HEK293 (cell line): Measurements from ENCODE around the gene UBXN6.

ENCODE experiments used
- CTCF ChIA-PET: fragments of 350-600 bp; formaldehyde crosslinking; extraction: SDS; loops from one replicate; lab custom pipeline; 2021; ENCODE audit warnings: antibody characterized with exemption; lab: Yijun Ruan, JAX
- POLR2A ChIA-PET: fragments of 300-600 bp; formaldehyde crosslinking; extraction: SDS; loops from one replicate; lab custom pipeline; 2020; ENCODE audit warnings: antibody characterized with exemption, inconsistent platforms; lab: Yijun Ruan, JAX
- H3K27ac ChIP-seq: fragments of 200-500 bp; sonication (Bioruptor generic); 2 replicates; pipeline ENCODE4 v1.5.1; 2014; ENCODE audit warnings: low read depth, low read length, control low read depth, inconsistent platforms; ENCODE audit errors: extremely low read depth
- H3K36me3 ChIP-seq, 2 experiments: fragments of 200-500 bp in 1 of 2; sonication (Bioruptor generic) in 1 of 2; 1 replicate in 1 of 2; 2 replicates in 1 of 2; pipeline ENCODE4 v1.5.1; 2014 to 2017; ENCODE audit warnings: inconsistent platforms in 2 of 2, low read length in 2 of 2; ENCODE audit not compliant: control insufficient read depth in 2 of 2, insufficient read depth in 1 of 2
- H3K4me1 ChIP-seq: fragments of 200-500 bp; sonication (Bioruptor generic); 2 replicates; pipeline ENCODE4 v1.5.1; 2014; ENCODE audit warnings: mild to moderate bottlenecking, low read length, inconsistent platforms; ENCODE audit not compliant: control insufficient read depth, insufficient read depth
- H3K4me3 ChIP-seq: 2 replicates; pipeline ENCODE4 v1.5.1; 2011; ENCODE audit warnings: low read depth, mild to moderate bottlenecking, control low read depth, low read length, moderate library complexity
- H3K9me3 ChIP-seq: fragments of 200-500 bp; sonication (Bioruptor generic); 2 replicates; pipeline ENCODE4 v1.5.1; 2014; ENCODE audit warnings: low read depth, low read length, inconsistent platforms; ENCODE audit not compliant: control insufficient read depth, insufficient read depth
- BCL11B ChIP-seq: fragments of 450-650 bp; formaldehyde crosslinking; IDR thresholded peaks from 2 replicates; pipeline ENCODE4 v1.5.1; 2016; ENCODE audit warnings: low read depth, missing biosample characterization, missing genetic modification characterization
- GLI4 ChIP-seq: fragments of 450-650 bp; formaldehyde crosslinking; IDR thresholded peaks from 2 replicates; pipeline ENCODE4 v1.5.1; 2016; ENCODE audit warnings: missing biosample characterization, missing genetic modification characterization
- KLF1 ChIP-seq: fragments of 450-650 bp; formaldehyde crosslinking; IDR thresholded peaks from 2 replicates; pipeline ENCODE4 v1.5.1; 2016; ENCODE audit warnings: missing biosample characterization, missing genetic modification characterization
- KLF8 ChIP-seq: fragments of 450-650 bp; formaldehyde crosslinking; IDR thresholded peaks from 2 replicates; pipeline ENCODE4 v1.5.1; 2016; ENCODE audit warnings: missing biosample characterization, missing genetic modification characterization
- MEIS1 ChIP-seq: sonication (generic); formaldehyde crosslinking; IDR thresholded peaks from 2 replicates; pipeline ENCODE4 v1.8.1; 2022; ENCODE audit warnings: missing genetic modification reagents, mild to moderate bottlenecking, borderline replicate concordance
- OVOL3 ChIP-seq: fragments of 450-650 bp; formaldehyde crosslinking; IDR thresholded peaks from 2 replicates; pipeline ENCODE4 v1.5.1; 2016; ENCODE audit warnings: missing biosample characterization, missing genetic modification characterization
- ZFP3 ChIP-seq: fragments of 450-650 bp; formaldehyde crosslinking; IDR thresholded peaks from 2 replicates; pipeline ENCODE4 v1.5.1; 2016; ENCODE audit warnings: low read depth, missing biosample characterization, missing genetic modification characterization
- ZNF2 ChIP-seq: fragments of 450-650 bp; formaldehyde crosslinking; IDR thresholded peaks from 2 replicates; pipeline ENCODE4 v1.5.1; 2016; ENCODE audit warnings: missing biosample characterization, missing genetic modification characterization
- ZNF280C ChIP-seq: fragments of 450-650 bp; formaldehyde crosslinking; IDR thresholded peaks from 2 replicates; pipeline ENCODE4 v1.5.1; 2016; ENCODE audit warnings: missing biosample characterization, missing genetic modification characterization
- ZNF335 ChIP-seq: fragments of 450-650 bp; formaldehyde crosslinking; conservative IDR thresholded peaks from 2 replicates; pipeline ENCODE4 v1.5.1; 2016; ENCODE audit warnings: missing biosample characterization, missing genetic modification characterization
- ZNF350 ChIP-seq: fragments of 450-650 bp; formaldehyde crosslinking; IDR thresholded peaks from 2 replicates; pipeline ENCODE4 v1.5.0; 2017; ENCODE audit warnings: missing biosample characterization, mild to moderate bottlenecking, missing genetic modification characterization
- ZNF426 ChIP-seq: fragments of 450-650 bp; formaldehyde crosslinking; IDR thresholded peaks from 2 replicates; pipeline ENCODE4 v1.5.1; 2017; ENCODE audit warnings: missing biosample characterization, missing genetic modification characterization, mild to moderate bottlenecking, inconsistent platforms, moderate library complexity
- ZNF48 ChIP-seq: fragments of 450-650 bp; formaldehyde crosslinking; IDR thresholded peaks from 2 replicates; pipeline ENCODE4 v1.5.1; 2016; ENCODE audit warnings: missing biosample characterization, missing genetic modification characterization
- ZNF529 ChIP-seq: fragments of 450-650 bp; formaldehyde crosslinking; IDR thresholded peaks from 2 replicates; pipeline ENCODE4 v1.5.1; 2017; ENCODE audit warnings: missing genetic modification characterization, missing biosample characterization; ENCODE audit not compliant: insufficient replicate concordance
- ZNF560 ChIP-seq: fragments of 450-650 bp; formaldehyde crosslinking; IDR thresholded peaks from 2 replicates; pipeline ENCODE4 v1.5.1; 2017; ENCODE audit warnings: missing biosample characterization, missing genetic modification characterization, borderline replicate concordance
- ZNF596 ChIP-seq: fragments of 450-650 bp; IDR thresholded peaks from 2 replicates; pipeline ENCODE4 v1.5.0; 2018; ENCODE audit warnings: missing biosample characterization, mild to moderate bottlenecking, missing genetic modification characterization, moderate library complexity
- ZNF629 ChIP-seq: fragments of 450-650 bp; formaldehyde crosslinking; IDR thresholded peaks from 2 replicates; pipeline ENCODE4 v1.5.1; 2017; ENCODE audit warnings: missing biosample characterization, missing genetic modification characterization
- TF ChIP-seq, protein P1 (sequence below): fragments of 450-650 bp; formaldehyde crosslinking; IDR thresholded peaks from 2 replicates; pipeline ENCODE4 v1.5.1; 2016; ENCODE audit warnings: missing biosample characterization, missing genetic modification characterization
- TF ChIP-seq, protein P2 (sequence below): fragments of 450-650 bp; formaldehyde crosslinking; IDR thresholded peaks from 2 replicates; pipeline ENCODE4; 2016; ENCODE audit warnings: missing biosample characterization, missing genetic modification characterization
- TF ChIP-seq, protein P3 (sequence below): fragments of 450-650 bp; formaldehyde crosslinking; IDR thresholded peaks from 2 replicates; pipeline ENCODE4 v1.5.1; 2016; ENCODE audit warnings: missing biosample characterization, missing genetic modification characterization
- TF ChIP-seq, protein P4 (sequence below): fragments of 450-650 bp; formaldehyde crosslinking; IDR thresholded peaks from 2 replicates; pipeline ENCODE4 v1.5.1; 2016; ENCODE audit warnings: missing biosample characterization, missing genetic modification characterization
- TF ChIP-seq, protein P5 (sequence below): fragments of 450-650 bp; formaldehyde crosslinking; IDR thresholded peaks from 2 replicates; pipeline ENCODE4 v1.5.1; 2016; ENCODE audit warnings: missing biosample characterization, missing genetic modification characterization

UBXN6 gene

GRCh38 chr19:4483385-4483784 lies 25.8 kb upstream of the UBXN6 start:
- Histone ChIP-seq H3K27ac (no peak overlapping the region), H3K36me3 (peaks cover 16 to 64% of the 10 kb centered on the region in 2 experiments; a peak in 2 of 3 replicates), H3K4me3 (no peak overlapping the region), H3K9me3 (no peaks in the 10 kb centered on the region), H3K4me1 (no peaks in the 10 kb centered on the region)
- CTCF ChIA-PET: no interaction called here
- TF ChIP-seq MEIS1 (CRISPR knock-in tag): no peak
- no peak for TF ChIP-seq ZNF629 (tag by site-specific recombination)
- no peak for TF ChIP-seq ZNF529 (tag by site-specific recombination)
- TF ChIP-seq ZNF2: no peak
- no peak for TF ChIP-seq ZNF335 (tag by site-specific recombination)
- TF ChIP-seq ZNF48 (tag by site-specific recombination): no peak
- TF ChIP-seq, protein P1, sequence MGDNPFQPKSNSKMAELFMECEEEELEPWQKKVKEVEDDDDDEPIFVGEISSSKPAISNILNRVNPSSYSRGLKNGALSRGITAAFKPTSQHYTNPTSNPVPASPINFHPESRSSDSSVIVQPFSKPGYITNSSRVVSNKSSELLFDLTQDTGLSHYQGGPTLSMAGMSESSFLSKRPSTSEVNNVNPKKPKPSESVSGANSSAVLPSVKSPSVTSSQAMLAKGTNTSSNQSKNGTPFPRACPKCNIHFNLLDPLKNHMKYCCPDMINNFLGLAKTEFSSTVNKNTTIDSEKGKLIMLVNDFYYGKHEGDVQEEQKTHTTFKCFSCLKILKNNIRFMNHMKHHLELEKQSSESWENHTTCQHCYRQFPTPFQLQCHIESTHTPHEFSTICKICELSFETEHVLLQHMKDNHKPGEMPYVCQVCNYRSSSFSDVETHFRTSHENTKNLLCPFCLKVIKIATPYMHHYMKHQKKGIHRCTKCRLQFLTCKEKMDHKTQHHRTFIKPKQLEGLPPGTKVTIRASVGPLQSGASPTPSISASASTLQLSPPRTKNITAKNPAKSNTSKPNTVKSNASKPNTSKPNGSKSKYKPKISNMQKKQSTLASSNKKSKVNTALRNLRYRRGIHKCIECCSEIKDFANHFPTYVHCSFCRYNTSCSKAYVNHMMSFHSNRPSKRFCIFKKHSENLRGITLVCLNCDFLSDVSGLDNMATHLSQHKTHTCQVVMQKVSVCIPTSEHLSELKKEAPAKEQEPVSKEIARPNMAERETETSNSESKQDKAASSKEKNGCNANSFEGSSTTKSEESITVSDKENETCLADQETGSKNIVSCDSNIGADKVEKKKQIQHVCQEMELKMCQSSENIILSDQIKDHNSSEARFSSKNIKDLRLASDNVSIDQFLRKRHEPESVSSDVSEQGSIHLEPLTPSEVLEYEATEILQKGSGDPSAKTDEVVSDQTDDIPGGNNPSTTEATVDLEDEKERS (tag by site-specific recombination): no peak
- TF ChIP-seq ZFP3 (tag by site-specific recombination): no peak
- TF ChIP-seq ZNF350 (tag by site-specific recombination): no peak
- TF ChIP-seq OVOL3 (tag by site-specific recombination): no peak
- POLR2A ChIA-PET: interaction anchor here (0.6 to 0.7 kb wide), 4 partner anchors 8 to 21 kb away, joined by 4 to 6 read pairs (median 6); no protein-coding TSS in a partner anchor

GRCh38 chr19:4482721-4483364 lies 25.2 kb upstream of the UBXN6 start:
- Histone ChIP-seq H3K4me1 (no peaks in the 10 kb centered on the region), H3K9me3 (no peaks in the 10 kb centered on the region), H3K36me3 (peaks cover 19 to 65% of the 10 kb centered on the region in 2 experiments), H3K27ac (no peak overlapping the region), H3K4me3 (no peak overlapping the region)
- no peak for TF ChIP-seq ZNF560 (tag by site-specific recombination)
- no peak for TF ChIP-seq KLF1 (tag by site-specific recombination)
- TF ChIP-seq ZNF280C (tag by site-specific recombination): no peak
- TF ChIP-seq, protein P2, sequence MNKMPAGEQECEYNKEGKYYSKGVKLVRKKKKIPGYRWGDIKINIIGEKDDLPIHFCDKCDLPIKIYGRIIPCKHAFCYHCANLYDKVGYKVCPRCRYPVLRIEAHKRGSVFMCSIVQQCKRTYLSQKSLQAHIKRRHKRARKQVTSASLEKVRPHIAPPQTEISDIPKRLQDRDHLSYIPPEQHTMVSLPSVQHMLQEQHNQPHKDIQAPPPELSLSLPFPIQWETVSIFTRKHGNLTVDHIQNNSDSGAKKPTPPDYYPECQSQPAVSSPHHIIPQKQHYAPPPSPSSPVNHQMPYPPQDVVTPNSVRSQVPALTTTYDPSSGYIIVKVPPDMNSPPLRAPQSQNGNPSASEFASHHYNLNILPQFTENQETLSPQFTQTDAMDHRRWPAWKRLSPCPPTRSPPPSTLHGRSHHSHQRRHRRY (tag by site-specific recombination): no peak
- TF ChIP-seq ZNF426: no peak
- TF ChIP-seq BCL11B (tag by site-specific recombination): no peak
- TF ChIP-seq, protein P3, sequence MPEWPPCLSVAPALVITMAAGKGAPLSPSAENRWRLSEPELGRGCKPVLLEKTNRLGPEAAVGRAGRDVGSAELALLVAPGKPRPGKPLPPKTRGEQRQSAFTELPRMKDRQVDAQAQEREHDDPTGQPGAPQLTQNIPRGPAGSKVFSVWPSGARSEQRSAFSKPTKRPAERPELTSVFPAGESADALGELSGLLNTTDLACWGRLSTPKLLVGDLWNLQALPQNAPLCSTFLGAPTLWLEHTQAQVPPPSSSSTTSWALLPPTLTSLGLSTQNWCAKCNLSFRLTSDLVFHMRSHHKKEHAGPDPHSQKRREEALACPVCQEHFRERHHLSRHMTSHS (tag by site-specific recombination): no peak
- TF ChIP-seq, protein P4, sequence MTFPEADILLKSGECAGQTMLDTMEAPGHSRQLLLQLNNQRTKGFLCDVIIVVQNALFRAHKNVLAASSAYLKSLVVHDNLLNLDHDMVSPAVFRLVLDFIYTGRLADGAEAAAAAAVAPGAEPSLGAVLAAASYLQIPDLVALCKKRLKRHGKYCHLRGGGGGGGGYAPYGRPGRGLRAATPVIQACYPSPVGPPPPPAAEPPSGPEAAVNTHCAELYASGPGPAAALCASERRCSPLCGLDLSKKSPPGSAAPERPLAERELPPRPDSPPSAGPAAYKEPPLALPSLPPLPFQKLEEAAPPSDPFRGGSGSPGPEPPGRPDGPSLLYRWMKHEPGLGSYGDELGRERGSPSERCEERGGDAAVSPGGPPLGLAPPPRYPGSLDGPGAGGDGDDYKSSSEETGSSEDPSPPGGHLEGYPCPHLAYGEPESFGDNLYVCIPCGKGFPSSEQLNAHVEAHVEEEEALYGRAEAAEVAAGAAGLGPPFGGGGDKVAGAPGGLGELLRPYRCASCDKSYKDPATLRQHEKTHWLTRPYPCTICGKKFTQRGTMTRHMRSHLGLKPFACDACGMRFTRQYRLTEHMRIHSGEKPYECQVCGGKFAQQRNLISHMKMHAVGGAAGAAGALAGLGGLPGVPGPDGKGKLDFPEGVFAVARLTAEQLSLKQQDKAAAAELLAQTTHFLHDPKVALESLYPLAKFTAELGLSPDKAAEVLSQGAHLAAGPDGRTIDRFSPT (tag by site-specific recombination): no peak
- TF ChIP-seq GLI4 (tag by site-specific recombination): no peak
- TF ChIP-seq KLF8: no peak
- TF ChIP-seq, protein P5, sequence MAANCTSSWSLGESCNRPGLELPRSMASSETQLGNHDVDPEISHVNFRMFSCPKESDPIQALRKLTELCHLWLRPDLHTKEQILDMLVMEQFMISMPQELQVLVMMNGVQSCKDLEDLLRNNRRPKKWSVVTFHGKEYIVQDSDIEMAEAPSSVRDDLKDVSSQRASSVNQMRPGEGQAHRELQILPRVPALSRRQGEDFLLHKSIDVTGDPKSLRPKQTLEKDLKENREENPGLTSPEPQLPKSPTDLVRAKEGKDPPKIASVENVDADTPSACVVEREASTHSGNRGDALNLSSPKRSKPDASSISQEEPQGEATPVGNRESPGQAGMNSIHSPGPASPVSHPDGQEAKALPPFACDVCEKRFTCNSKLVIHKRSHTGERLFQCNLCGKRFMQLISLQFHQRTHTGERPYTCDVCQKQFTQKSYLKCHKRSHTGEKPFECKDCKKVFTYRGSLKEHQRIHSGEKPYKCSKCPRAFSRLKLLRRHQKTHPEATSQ (tag by site-specific recombination): no peak
- no peak for TF ChIP-seq ZNF596
- ChIA-PET CTCF (no interaction called here), POLR2A (interaction anchor here (1.2 kb wide), 1 partner anchor 42 kb away, joined by 4 read pairs; no protein-coding TSS in a partner anchor)
